GM19025 (cell line): ENCODE data around the gene DENND4A.
"Not testable (repeated sequence)": the region's sequence is repeated elsewhere in the genome, so short reads cannot be mapped to it uniquely, and the experiment has no call there.

Experiments used
- ATAC-seq: cut with Tn5 transposase; IDR thresholded peaks from one replicate; pipeline ENCODE4 v1.9.1; 2021; ENCODE audit warnings: mild to moderate bottlenecking, low read depth, moderate library complexity; ENCODE audit not compliant: unreplicated experiment

DENND4A gene

DNA sequence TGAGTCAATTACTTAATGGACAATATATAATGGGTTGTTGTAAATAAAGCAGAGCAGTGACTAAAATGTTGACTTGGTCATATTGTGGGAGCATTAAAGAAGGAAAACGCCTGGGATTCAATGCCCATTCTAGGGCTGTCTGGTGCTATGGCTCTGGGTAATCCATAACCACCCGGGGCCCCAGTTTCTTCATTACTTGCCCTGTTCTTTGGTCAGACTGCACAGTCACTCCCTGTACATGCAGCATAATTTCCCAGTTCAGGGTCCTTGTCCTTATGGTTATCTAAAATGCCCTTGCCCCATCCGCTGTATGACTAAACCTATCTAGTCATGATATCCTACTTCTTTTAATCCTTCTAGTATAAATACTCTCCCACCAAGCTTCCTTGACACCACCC is 27.5 kb upstream of the DENND4A start:
- no peak for ATAC-seq

DNA sequence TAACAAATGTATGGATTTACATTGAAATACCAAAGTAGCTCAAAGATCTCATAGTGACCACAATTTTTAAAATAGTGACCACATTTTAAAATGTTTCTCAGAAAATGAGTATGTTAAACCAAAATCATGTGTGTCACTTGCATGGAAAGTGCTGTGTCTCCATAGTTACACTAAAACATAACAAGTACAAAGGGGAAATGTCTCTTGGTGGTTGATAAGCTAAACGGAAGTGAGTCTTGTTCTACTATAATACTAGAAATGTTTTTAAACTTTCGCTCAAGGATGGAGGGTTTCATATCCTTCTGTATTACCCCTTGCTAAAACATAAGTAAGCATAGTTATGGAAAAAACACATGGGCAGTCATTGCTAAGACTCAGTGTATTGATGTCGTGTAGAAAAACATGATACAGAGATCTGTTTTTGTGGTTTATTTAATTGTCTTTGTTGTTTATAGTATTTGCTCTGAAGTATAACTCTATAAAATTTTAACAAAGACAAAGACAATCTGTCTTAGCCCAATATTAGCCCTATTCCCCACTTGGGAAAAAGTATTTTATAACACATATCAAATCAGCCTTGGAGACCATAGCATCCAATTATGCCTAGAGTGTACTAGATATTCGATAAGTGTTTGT is 27.0 kb upstream of the DENND4A start:
- ATAC-seq, result no peak

DNA sequence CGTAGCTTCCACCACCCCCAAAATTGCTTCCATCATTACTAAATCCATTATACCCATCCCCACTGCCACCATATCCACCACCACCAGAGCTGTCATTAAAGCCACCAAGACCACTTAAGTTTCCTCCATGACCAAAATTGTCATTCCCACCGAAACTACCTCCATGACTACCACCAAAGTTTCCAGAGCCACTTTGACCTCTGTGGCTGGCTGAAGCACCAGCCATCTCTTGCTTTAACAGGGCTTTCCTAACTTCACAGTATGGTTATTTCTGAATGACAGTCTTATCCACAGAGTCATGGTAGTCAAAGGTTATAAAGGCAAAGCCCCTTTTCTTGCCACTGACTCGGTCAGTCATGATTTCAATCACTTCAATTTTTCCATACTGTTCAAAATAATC is 24.3 kb upstream of the DENND4A start:
- no peak for ATAC-seq

DNA sequence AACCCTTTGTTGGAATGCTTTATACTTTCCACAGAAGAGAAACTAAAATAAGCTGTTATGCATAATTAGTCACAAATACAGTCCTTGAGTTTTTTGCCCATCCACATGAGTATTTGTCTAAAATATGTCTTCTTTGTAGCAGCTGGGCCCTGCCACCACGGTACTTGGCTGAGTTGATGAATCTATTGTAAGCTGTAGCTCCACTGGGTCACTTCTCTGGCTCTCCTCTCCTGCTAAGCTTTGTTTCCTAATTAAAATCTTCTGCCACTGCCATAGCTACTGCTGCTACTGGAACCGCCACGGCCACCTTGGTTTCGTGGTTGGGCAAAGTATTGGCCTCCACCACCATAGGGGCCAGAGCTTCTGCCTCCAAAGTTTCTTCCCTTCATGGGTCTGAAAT is 23.9 kb upstream of the DENND4A start:
- ATAC-seq, result not testable (repeated sequence)

DNA sequence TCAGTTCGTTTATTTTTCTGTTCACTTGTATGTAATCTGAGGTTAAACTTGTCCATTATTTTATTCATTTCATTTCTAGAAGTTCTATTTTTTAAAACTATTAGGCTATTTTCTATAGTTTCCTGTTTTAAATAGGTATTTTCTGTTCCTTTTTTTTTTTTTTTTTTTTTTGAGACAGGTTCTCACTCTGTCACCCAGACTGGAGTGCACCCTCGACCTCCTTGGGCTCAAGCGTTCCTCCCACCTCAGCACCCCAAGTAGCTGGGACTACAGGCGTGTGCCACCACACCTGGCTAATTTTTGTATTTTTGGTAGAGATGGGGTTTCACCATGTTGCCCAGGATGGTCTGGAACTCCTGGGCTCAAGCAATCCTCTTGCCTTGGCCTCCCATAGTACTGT is 22.2 kb upstream of the DENND4A start:
- ATAC-seq, result not testable (repeated sequence)

DNA sequence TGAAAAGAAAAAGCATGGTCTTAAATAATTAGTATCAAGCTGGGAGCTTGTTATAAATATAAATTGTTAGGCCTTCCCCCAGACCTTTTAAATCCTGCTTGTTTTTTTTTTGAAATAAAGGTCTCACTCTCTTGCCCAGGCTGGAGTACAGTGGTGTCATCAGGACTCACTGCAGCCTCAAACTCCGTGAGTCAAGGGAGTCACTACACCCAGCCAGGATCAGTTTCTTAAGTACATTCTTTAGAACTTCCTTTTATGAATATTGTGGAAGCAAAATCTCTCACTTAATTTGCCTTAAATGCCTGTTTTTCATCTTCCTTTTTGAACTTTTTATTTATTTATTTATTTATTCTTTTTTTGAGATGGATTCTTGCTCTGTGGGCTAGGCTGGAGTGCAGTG is 20.8 kb upstream of the DENND4A start:
- no peak for ATAC-seq

DNA sequence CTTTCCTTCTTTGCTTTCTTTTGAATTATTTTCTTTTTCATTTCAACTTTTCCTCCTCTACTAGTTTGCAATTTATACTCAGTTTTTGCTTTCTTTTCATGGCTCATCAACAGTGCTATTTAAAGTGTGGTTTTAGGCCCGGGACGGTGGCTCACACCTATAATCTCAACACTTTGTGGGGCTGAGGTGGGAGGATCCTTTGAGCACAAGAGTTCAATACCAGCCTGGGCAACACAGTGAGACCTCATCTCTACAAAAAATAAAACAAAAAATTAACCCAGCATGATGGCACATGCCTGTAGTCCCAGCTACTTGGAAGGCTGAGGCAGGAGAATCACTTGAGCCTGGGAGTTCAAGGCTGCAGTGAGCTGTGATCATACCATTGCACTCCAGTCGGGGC is 20.4 kb upstream of the DENND4A start:
- ATAC-seq, result no peak

DNA sequence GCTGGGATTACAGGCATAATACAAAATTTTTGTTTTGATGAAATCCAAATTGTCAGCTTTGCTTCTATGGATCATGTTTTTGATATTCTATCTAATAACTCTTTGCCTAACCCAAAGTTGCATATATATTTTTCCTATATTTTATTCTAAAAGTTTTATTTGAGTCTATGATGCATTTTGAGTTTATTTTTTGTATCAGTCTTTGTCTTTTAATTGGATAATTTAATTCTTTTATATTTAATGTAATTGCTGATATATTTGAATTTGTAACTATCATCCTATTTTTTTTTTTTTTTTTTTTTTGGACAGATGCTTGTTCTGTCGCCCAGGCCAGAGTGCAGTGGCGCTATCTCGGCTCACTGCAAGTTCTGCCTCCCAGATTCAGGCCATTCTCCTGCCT is 19.7 kb upstream of the DENND4A start:
- no peak for ATAC-seq

DNA sequence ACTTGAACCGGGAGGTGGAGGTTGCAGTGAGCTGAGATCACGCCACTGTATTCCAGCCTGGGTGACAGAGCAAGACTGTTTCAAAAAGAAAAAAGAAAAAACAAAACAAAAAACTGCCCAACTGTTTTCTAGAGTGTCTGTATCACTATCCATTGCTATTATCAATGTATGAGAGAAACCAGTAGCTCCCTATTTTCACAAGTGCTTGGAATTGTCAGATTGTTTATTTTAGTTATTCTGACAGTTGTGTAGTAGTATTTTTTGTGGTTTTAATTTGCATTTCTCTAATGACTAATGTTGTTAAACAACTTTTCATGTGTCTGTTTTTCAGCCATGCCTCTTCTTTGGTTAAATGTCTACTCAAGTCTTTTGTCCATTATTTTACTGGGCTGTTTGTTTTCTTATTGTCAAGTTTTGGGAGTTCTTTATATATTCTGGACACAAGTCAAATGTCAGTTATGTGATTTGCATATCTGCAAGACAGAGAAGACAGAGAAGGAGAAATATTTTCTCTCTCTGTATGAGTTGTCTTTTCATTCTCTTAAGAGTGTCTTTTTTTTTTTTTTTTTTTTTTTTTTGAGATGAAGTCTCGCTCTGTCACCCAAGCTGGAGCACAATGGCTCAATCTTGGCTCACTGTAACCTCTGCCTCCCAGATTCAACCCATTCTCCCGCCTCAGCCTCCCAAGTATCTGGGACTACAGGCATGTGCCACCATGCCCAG is 19.1 kb upstream of the DENND4A start:
- ATAC-seq, result not testable (repeated sequence)

DNA sequence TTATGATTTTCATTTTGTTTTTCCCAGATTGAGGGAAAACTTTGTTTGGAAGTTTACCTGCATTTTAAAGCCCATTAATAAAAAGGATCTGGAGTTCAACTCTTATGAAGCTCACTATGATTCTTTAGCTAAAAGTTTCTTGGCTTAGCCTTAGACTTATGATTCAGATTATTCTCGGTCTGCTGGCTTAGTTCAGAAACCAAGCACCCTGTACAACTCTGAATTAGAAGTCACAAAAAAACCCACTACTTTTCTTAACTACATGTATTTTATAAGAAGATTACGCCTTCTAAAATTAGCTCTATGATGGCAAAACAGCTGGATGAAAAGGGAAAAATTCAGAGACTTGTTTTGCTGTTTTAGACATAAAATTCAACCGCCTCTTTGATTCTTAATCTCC is 14.3 kb upstream of the DENND4A start:
- ATAC-seq, result no peak

DNA sequence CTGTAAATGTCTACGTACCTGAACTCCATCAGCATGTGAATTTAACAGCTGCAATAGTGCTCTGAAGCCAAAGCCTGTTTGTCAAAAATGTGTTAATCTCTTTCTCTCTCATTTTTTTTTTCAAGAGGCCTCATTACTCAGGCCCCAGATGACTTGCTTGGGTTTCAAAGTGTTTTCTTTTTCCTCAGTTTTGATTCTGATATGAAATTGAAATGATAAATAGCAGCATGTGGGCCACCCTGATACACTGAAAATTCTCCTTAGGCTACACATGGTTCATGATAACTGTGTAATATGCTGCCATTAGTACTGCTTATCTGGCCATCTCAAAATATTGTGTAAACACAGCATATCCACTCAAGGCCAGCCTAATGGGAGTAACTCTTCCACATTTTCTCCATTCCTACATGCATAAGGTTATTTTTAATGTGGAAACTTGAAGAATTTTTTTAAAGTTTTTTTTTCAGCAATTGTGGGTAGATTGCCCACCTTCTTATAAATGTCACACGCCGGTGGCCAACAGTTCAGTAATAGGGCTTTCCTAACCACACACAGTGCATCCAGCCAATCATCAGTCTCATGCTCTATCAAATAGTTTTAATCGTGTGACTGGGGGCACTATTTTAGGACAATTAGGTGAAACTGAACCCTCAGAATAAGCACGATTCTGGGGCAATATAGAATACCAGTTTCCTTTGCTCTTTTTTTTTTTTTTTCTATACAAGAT is 13.1 kb upstream of the DENND4A start:
- ATAC-seq, result no peak

DNA sequence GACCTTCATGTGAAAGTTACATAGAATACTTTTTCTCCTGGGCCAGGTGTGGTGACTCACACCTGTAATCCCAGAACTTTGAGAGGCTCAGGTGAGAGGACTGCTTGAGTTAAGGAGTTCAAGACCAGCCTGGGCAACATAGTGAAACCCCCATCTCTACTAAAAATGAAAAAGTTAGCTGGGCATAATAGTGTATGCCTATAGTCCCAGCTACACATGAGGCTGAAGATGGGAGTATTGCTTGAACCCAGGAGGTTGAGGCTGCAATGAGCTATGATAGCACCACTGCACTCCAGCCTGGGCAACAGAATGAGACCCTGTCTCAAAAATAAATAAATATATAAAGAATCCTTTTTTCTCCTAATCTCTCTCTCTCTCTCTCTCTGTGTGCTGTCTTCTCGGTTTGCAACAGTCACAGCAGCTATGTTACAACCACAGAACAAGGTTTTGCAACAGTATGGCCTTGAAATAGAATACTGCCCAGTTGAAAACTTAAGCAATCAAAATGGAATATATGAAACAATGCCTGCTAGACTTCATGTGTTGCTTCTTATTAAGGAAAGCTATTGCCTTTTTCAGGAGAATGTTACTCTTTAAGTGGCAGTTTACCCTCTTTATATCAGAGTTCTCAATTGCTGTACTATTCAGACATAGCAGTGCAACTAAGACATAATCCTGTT is 12.3 kb upstream of the DENND4A start:
- no peak for ATAC-seq

DNA sequence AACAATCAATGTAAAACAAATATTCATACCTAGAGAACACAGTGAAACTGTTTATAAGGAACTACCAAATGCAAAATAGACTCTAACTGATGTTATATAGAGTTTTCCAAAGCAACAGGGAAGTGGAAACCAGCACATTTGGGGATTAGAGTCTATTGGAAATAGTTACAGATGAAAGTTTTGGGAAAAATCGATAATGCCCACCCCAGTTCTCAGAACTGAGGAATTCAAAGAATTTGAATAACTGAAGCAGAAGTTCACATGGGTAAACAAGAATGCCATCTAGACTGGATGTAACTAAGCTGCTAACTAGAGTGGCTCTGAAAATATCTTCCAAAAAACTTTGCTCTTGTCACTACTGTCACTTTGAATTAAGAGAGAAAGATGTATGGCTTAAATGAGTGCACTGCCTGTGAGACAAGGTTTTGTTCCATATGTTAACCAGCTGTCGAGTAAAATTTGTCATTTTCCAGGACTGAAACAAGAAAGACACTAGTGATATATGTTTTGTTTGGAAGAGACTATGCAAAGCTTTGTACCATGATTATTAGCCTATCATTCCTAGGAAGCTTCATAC is 9.2 kb upstream of the DENND4A start:
- ATAC-seq, result no peak

DNA sequence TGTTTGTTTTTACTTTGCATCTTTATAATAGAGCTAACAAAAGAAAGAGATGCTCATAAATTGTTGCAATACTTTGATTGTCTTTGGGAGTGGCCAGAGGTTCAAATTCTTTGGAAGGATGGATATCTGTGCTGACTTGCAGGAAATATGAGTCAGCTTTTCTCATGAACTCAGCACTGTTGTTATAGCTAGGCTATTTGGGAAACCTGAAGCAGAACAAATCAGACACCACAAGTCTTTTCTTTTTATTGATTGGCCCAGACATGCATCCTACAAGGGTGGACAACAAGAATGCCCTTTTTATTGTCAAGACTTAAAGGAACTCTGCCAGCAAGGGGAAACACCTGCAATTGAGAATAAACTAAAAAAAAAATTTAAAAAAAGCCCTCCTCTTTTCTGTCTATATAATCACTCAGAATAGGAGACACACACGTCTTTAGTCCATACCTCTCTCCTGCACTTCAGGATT is 4.6 kb upstream of the DENND4A start:
- no peak for ATAC-seq

DNA sequence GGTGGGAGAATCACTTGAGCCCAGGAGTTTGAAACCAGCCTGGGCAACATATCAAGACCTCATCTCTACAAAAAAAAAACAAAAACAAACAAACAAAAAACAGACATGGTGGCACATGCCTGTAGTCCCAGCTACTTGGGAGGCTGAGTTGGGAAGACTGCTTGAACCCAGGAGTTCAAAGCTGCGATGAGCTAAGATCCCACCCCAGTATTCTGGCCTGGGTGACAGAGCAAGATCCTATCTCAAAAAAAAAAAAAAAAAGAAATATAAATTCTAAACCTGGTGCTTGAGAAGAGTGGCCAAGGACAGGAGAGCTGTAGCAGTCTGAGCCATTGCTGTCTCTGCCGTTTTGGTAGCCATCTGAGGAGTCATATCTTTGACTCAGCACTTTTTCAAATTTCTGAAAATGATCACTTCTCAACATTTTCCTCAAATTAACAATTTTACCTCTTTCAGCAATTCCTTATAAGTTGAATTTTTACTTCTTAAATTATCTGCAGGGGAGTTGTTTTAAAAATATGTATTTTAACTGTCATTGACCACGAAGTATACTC is 3.6 kb upstream of the DENND4A start:
- no peak for ATAC-seq

DNA sequence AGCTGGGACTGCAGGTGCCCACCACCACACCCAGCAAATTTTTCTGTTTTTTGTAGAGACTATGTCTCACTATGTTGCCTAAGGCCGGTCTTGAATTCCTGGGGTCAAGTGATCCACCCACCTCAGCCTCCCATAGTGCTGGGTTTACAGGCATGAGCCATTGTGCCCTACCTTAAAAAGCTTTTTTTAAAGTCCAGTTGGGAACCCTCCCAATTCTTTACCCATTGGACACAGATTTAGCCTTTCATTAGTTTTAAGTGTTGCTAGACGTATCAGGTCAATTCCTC is 1.7 kb upstream of the DENND4A start:
- ATAC-seq, result no peak

DNA sequence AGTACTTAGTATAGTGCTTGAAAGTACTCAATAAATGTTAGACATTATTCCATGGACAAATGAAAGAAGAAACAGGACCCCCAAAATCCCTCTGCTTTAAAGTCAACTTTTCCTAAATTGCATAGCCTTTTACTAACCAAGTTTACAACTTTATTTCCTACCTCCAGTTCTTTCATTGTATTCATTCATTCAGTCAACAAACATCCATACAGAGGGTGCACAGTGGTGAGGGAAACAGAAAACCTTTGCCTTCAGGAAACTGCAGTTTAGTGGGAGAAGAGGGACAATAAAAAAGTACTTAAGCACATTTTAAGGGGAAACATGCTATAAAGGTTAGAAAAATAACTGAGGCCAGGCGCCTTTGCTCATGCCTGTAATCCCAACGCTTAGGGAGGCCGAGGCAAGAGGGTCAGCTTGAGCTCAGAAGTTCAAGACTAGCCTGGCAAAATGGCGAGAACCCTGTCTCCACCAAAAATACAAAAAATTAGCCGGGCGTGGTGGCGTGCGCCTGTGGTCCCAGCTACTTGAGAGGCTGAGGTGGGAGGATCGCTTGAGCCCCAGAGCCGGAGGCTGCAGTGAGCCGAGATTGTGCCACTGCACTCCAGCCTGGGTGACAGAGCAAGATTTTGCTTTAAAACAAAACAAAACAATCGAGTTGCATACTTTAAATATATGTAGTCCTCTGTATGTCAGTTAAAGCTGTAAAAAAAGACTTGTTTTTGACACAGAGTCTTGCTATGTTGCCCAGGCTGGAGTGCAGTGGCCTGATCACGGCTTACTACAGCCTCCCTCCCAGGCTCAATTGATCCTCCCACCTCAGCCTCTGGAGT is 1.1 kb upstream of the DENND4A start:
- ATAC-seq, result no peak

DNA sequence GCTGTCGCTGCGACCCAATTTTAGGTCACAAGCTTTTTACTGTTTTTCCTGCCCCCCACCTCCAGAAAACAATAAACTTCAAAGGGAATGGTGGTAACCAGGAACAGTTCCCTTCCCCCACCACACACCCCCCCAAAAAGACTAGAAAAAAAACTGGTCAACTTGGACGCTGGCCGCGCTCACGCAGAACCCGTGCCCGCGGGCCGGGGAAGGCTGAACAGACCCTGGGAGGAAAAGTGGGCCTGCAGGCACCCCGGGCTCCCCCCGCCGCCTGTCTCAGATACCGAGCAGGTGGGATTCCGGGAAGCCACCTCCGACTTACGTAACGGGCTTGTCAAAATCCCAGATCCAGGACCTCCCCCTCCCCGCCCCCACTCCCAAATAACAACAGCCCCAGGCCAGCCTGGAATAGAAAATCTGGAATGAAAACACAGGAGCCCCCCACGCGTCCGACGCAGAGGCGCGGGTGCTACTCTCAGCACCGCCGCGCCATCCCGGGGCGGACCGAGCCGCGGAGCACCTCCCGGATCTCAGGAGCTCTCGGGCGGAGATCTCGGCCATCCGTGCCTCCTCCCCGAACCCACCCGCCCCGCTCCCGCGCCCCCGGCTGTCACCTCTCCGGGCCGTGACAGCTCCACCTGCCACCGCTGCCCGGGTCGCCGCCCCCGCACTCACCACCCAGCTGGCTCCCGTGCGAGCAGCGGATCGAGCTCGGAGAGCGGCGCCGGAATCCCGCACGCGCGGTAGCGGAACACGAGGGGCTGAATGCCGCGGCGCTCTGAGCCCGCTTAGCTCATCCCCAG is 557 bp downstream of the DENND4A start:
- ATAC-seq, result no peak

DNA sequence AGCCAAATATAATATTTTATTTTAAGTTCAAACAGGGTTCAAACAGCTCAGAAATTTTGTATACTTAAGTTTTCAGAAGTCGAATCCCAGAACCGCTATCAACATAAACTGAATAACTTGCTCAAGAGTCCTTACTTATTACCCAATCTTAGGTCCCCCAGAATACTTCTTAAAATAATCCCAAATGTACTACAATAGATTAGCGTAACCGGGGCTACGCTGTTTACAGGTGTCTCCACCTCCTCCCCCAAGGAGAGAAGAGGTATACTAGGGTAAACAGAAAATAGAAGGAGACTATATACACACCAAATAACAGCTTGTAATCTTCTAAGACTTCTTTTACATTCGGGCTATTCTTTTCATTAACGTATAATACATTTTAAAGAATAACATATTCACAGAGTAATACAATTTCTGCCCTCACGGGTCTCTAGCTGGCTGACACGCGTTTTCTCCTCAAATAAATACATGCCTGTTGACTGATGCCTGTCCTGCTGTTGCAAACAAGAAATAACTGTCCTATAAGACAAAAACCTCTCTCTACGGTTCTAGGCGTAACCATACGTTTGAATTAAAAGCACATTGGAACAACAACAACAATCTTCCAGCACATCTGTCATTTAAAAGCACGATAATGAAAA is 1.3 kb downstream of the DENND4A start:
- no peak for ATAC-seq
